Lung (tissue), 12 donors: ENCODE results near the gene SRBD1. TPM values are rescaled to one million over a fixed set of nuclear protein-coding genes. Genes with fewer than 3 reads are reported as not detected.

ENCODE experiments used
- ATAC-seq: fragments of 200-7000 bp; cut with Tn5 transposase; one replicate; pipeline ENCODE4 v1.9.1; 2020; ENCODE audit warnings: moderate number of reproducible peaks; ENCODE audit not compliant: insufficient read depth, low FRiP score
- DNase-seq, 3 donors: peaks; one replicate each; pipeline ENCODE4 v3.0.0-alpha.2; 2013 to 2017
- H3K27ac ChIP-seq, 2 donors: one replicate each; pipeline ENCODE4 v1.5.1; 2013; ENCODE audit warnings: mild to moderate bottlenecking in 2 of 2, moderate library complexity in 2 of 2, control low read depth in 1 of 2, inconsistent platforms in 1 of 2, low read depth in 1 of 2, low read length in 1 of 2
- H3K27me3 ChIP-seq, 3 donors: one replicate each; pipeline ENCODE4 v1.5.1; 2013; ENCODE audit warnings: low read length in 2 of 3; ENCODE audit not compliant: control insufficient read depth in 3 of 3, insufficient read depth in 3 of 3
- H3K36me3 ChIP-seq, 4 donors: one replicate each; pipeline ENCODE4 v1.5.1; 2013; ENCODE audit warnings: low read length in 4 of 4, mild to moderate bottlenecking in 1 of 4, moderate library complexity in 1 of 4; ENCODE audit not compliant: control insufficient read depth in 4 of 4, insufficient read depth in 4 of 4
- H3K4me1 ChIP-seq, 5 donors: one replicate each; pipeline ENCODE4 v1.5.1; 2013; ENCODE audit warnings: low read length in 5 of 5, mild to moderate bottlenecking in 2 of 5, moderate library complexity in 1 of 5; ENCODE audit not compliant: control insufficient read depth in 5 of 5, insufficient read depth in 5 of 5
- H3K4me3 ChIP-seq: one replicate; pipeline ENCODE4 v1.5.1; 2013; ENCODE audit warnings: mild to moderate bottlenecking, control low read depth, moderate library complexity
- H3K9ac ChIP-seq, 2 donors: one replicate each; pipeline ENCODE4 v1.5.1; 2013; ENCODE audit warnings: low read length in 2 of 2, control low read depth in 1 of 2; ENCODE audit not compliant: insufficient read depth in 1 of 2
- H3K9me3 ChIP-seq, 4 donors: one replicate each; pipeline ENCODE4 v1.5.1; 2013; ENCODE audit warnings: low read length in 3 of 4, mild to moderate bottlenecking in 1 of 4, moderate library complexity in 1 of 4; ENCODE audit not compliant: control insufficient read depth in 4 of 4, insufficient read depth in 3 of 4
- WGBS, 2 donors: extraction: QIAGEN DNeasy Blood & Tissue Kit; methylation state at CpG; one replicate each; pipeline ENCODE4 v1.1.7; 2013; 5-methylcytosine and 5-hydroxymethylcytosine counted together
- polyA plus RNA-seq, 2 donors: library from polyadenylated mRNA; stranded (reverse); fragments of 200-250 nt; gene quantifications; one replicate each; pipeline ENCODE4 v1.2.1, GENCODE V29; 2013
- total RNA-seq, 2 donors: library from RNA; depleted of rRNA in 1 of 2; stranded (reverse); fragments of >200 nt in 1 of 2; gene quantifications; one replicate each; pipeline ENCODE4 v1.2.1, GENCODE V29; 2014 to 2021
- TF ChIP-seq, protein P1 (sequence below): IDR thresholded peaks from 2 replicates; pipeline ENCODE4 v1.5.1; 2012; ENCODE audit warnings: mild to moderate bottlenecking; ENCODE audit errors: control extremely low read depth, extremely low read depth
- donor health status: control.
- donor health status: control.
- donor health status: Bipolar disorder and iron deficiency.
- donor health status: healthy.
- donor health status: DM: yes; HTN: yes; CAD: no.

Gene SRBD1
- total and polyA plus RNA-seq, 4 donors = 5.6 to 30.6 (median 11.5) TPM

DNA sequence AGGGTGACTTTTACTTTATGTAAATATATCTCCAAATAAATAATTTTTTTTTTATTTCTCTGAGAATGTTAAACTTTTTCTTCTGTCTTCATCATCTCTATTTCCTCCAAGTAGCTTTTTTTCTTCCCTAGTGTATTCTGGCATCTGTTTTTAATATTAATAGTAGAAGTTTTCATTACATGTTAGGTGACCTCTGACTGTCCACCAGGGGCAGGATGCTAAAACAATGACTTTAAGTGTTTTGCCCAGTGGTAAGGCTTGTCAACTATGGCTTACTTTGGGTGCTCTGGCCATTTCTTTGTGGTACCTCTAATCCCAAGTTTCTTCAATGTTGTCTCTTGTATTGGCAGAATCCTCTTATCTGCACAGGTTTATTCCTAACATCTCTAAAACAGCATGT, 127.1 kb downstream of the SRBD1 start:
- no peaks in the 10 kb centered on the region for H3K27me3 ChIP-seq
- H3K9ac ChIP-seq = no peak overlapping the region
- no peak for DNase-seq
- no peak overlapping the region for H3K27ac ChIP-seq
- H3K9me3 ChIP-seq = no peaks in the 10 kb centered on the region
- peaks cover 0 to 2% (median 0%) of the 10 kb centered on the region in 4 donors for H3K36me3 ChIP-seq
- H3K4me3 ChIP-seq = no peak overlapping the region
- H3K4me1 ChIP-seq = no peaks in the 10 kb centered on the region
- TF ChIP-seq, protein P1, sequence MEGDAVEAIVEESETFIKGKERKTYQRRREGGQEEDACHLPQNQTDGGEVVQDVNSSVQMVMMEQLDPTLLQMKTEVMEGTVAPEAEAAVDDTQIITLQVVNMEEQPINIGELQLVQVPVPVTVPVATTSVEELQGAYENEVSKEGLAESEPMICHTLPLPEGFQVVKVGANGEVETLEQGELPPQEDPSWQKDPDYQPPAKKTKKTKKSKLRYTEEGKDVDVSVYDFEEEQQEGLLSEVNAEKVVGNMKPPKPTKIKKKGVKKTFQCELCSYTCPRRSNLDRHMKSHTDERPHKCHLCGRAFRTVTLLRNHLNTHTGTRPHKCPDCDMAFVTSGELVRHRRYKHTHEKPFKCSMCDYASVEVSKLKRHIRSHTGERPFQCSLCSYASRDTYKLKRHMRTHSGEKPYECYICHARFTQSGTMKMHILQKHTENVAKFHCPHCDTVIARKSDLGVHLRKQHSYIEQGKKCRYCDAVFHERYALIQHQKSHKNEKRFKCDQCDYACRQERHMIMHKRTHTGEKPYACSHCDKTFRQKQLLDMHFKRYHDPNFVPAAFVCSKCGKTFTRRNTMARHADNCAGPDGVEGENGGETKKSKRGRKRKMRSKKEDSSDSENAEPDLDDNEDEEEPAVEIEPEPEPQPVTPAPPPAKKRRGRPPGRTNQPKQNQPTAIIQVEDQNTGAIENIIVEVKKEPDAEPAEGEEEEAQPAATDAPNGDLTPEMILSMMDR = no peak
- ATAC-seq = no peak

DNA sequence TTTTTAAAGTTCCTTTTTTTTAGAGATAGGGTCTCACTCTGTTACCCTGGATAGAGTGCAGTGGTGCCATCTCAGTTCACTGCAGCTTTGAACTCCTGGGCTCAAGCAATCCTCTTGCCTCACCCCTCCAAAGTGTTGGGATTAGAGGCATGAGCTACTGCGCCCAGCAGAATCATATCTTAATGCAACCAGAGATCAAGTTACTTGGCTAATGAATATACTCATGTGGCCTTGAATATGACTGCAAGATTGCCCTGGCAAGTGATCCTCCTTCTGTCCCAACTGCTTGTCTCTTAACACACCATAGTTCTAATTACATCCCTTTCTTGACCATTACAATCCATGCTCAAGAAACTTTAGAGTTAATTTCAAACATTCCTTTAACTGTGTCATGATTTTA, 133.5 kb downstream of the SRBD1 start:
- H3K9ac ChIP-seq = no peak overlapping the region
- no peak overlapping the region for H3K27ac ChIP-seq
- ATAC-seq = no peak
- H3K4me3 ChIP-seq = no peak overlapping the region
- WGBS, 2 donors = 95 to 100% methylated on average over 1 of the region's 1 CpG
- no peak for DNase-seq
- no peaks in the 10 kb centered on the region for H3K36me3 ChIP-seq
- H3K4me1 ChIP-seq = no peaks in the 10 kb centered on the region
- TF ChIP-seq, protein P1 = no peak
- H3K27me3 ChIP-seq = no peaks in the 10 kb centered on the region
- H3K9me3 ChIP-seq = no peaks in the 10 kb centered on the region

DNA sequence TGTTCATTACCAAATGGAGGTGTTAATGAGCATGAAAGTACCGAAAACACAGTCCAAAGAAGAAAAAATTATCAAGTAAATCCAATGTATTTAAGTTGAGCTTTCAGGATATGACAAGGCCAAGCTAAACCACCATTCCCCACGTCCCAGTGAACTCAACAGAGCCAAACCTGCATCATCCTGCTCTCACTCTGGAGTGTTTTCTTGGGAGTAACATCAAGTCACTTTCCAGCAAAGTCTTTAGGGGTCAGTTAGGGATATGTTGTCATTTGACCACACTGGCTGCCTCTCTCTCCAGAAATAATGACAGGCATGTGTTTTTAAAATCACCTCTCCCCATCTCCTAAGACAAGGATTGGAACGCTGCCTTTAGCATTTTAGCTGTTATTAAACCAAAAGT, 140.5 kb downstream of the SRBD1 start:
- ATAC-seq = no peak
- H3K27ac ChIP-seq = no peak overlapping the region
- 83 to 85% methylated on average over 3 of the region's 3 CpGs for WGBS, 2 donors

More for the DNA sequence above, 140.5 kb downstream of the SRBD1 start:
- no peaks in the 10 kb centered on the region for H3K27me3 ChIP-seq
- no peaks in the 10 kb centered on the region for H3K36me3 ChIP-seq
- no peak overlapping the region for H3K9ac ChIP-seq
- no peaks in the 10 kb centered on the region for H3K9me3 ChIP-seq
- peaks cover 0 to 9% (median 0%) of the 10 kb centered on the region in 5 donors for H3K4me1 ChIP-seq
- TF ChIP-seq, protein P1 = no peak
- H3K4me3 ChIP-seq = no peak overlapping the region
- no peak for DNase-seq
